ENCODE results near the gene CLN3.
"Not testable (repeated sequence)": the region's sequence is repeated elsewhere in the genome, so short reads cannot be mapped to it uniquely, and the experiment has no call there.

CLN3 gene

DNA sequence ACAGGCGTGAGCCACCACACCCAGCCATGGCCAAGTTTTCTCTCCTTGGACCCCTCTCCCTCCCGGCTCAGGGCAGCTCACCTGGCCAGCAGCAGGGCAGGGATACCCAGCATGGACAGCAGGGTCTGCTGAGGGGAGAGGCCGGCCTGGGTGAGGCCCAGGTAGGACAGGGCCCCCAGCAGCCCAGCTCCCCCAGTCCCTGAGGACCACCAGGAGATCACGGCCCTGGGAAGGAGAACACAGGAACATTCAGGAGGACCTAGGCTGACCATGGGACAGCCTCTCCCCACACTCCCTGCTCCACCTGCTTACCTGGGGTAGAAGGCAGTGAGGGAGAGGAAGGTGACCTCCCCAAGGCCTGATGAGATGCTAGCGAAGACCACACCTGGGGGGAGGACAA lies 5.6 kb downstream of the CLN3 start:
- no peak overlapping the region for H3K4me3 ChIP-seq (ENCODE audit: low read depth, low read length)
- H3K36me3 ChIP-seq (ENCODE audit: insufficient read depth, low read length): no peaks in the 10 kb centered on the region
- H2AFZ ChIP-seq (ENCODE audit: low read length, unreplicated experiment): no peak overlapping the region
- no peak overlapping the region for H3K27ac ChIP-seq (ENCODE audit: low read depth, low read length)
- H3K4me1 ChIP-seq (ENCODE audit: control insufficient read depth, insufficient read depth, low read length, unreplicated experiment): no peaks in the 10 kb centered on the region
- no peaks in the 10 kb centered on the region for H3K79me2 ChIP-seq (ENCODE audit: control insufficient read depth, insufficient read depth, low read length, unreplicated experiment)
- no peaks in the 10 kb centered on the region for H3K27me3 ChIP-seq (ENCODE audit: insufficient read depth, low read length)

DNA sequence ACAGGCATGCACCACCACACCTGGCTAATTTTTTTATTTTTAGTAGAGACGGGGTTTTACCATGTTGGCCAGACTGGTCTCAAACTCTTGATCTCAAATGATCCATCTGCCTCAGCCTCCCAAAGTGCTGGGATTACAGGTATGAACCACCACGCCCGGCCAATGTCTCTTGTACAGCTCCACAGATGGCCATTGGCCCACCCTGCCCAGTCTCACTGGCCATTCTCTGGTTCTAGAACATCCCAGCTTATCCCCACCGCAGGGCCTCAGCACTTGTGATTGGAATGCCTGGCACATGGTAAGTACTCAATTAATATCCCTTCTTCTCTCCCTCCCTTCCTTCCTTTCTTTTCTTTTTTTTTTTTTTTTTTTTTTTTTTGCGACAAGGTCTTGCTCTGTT lies 8.5 kb downstream of the CLN3 start:
- not testable (repeated sequence) for H3K4me1 ChIP-seq (ENCODE audit: control insufficient read depth, insufficient read depth, low read length, unreplicated experiment); H2AFZ ChIP-seq (ENCODE audit: low read length, unreplicated experiment); H3K79me2 ChIP-seq (ENCODE audit: control insufficient read depth, insufficient read depth, low read length, unreplicated experiment); H3K27ac ChIP-seq (ENCODE audit: low read depth, low read length); H3K27me3 ChIP-seq (ENCODE audit: insufficient read depth, low read length); H3K4me3 ChIP-seq (ENCODE audit: low read depth, low read length); H3K36me3 ChIP-seq (ENCODE audit: insufficient read depth, low read length)

DNA sequence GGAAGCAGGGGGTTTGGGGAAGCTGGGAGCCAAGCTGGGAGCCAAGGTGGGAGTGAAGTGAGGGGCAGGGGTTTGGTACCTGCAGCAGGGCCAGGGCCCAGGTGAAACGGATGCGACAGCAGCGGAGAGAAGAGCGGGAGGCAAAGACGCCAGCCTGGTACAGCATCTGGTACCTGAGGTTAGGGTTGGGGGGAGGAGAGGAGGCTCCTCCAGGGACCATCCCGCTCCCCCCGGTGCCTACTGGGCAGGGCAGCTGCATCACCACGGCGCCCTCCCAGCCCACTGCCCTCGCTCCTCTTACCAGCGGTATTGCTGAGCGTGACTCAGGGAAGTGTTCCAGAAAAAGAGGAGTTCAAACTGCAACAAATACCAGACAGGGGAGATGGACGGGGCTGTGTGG lies 9.8 kb downstream of the CLN3 start:
- no peak overlapping the region for H2AFZ ChIP-seq (ENCODE audit: low read length, unreplicated experiment)
- H3K36me3 ChIP-seq (ENCODE audit: insufficient read depth, low read length): no peaks in the 10 kb centered on the region
- H3K4me1 ChIP-seq (ENCODE audit: control insufficient read depth, insufficient read depth, low read length, unreplicated experiment): no peaks in the 10 kb centered on the region
- no peaks in the 10 kb centered on the region for H3K79me2 ChIP-seq (ENCODE audit: control insufficient read depth, insufficient read depth, low read length, unreplicated experiment)
- no peak overlapping the region for H3K4me3 ChIP-seq (ENCODE audit: low read depth, low read length)
- H3K27me3 ChIP-seq (ENCODE audit: insufficient read depth, low read length): no peaks in the 10 kb centered on the region
- H3K27ac ChIP-seq (ENCODE audit: low read depth, low read length): no peak overlapping the region

DNA sequence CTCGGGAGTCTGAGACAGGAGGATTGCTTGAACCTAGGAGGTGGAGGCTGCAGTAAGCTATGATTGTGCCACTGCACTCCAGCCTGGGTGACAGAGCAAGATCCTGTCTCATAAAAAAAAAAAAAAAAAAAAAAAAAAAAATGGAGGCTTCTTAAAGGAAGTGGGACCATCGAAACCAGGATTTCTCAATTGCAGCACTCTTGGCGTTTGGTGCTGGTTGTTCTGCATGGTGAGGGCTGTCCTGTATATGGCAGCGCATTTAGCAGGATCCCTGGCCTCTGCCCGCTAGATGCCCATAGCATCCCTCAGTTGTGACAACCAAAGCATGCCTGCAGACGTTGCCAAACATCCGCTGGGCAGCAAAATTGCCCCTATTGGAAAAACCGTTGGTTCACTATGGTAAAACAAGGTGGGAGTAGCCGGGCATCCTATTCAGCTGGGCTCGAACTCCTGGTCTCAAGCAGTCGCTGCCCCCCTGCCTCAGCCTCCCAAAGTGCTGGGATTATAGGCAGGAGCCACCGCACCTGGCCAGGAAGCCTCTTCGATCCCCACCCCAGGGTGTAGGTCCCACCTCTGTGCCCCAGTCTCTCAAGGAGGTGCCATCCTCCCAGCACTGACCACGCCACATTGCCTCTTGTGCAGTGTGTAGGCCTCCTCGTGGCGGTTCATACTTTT lies 13.2 kb downstream of the CLN3 start:
- Histone ChIP-seq H3K27ac (ENCODE audit: low read depth, low read length) (no peak overlapping the region), H3K4me1 (ENCODE audit: control insufficient read depth, insufficient read depth, low read length, unreplicated experiment) (no peaks in the 10 kb centered on the region), H3K36me3 (ENCODE audit: insufficient read depth, low read length) (0 out of 2 replicates have a peak, but pooled peaks cover 2% of the 10 kb centered on the region), H3K4me3 (ENCODE audit: low read depth, low read length) (no peak overlapping the region), H2AFZ (ENCODE audit: low read length, unreplicated experiment) (no peak overlapping the region), H3K27me3 (ENCODE audit: insufficient read depth, low read length) (no peaks in the 10 kb centered on the region), H3K79me2 (ENCODE audit: control insufficient read depth, insufficient read depth, low read length, unreplicated experiment) (no peaks in the 10 kb centered on the region)

DNA sequence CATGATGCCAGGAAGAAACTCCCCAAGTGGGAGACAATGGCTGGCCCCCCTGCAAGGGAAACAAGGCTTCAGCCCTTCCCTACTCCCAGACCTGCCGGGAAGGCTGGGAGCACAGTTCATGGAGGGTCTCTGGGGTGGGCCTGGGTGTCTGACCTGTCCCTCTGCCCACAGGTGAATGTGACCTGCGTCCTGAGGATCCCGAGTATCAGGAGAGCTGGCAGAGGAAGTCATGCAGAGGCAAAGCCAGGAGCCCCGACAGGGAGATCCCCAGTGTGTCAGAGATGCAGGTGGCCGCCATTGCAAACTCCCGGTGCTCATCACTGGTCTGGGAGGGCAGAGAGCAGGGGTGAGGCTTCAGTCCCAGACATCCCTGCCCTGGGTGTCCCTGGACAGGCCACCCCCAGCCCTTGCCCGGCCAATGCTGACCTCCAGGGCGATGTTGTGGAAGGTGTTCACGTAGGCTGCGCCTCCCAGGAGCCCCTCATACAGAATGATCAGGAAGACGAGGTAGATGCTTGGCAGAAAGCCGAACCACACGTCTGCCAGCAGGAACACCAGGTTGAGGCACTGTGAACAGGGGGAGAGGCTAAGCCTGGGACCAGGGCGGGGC lies 14.5 kb downstream of the CLN3 start:
- Histone ChIP-seq H3K4me3 (ENCODE audit: low read depth, low read length) (no peak overlapping the region), H2AFZ (ENCODE audit: low read length, unreplicated experiment) (no peak overlapping the region), H3K27me3 (ENCODE audit: insufficient read depth, low read length) (no peaks in the 10 kb centered on the region)

DNA sequence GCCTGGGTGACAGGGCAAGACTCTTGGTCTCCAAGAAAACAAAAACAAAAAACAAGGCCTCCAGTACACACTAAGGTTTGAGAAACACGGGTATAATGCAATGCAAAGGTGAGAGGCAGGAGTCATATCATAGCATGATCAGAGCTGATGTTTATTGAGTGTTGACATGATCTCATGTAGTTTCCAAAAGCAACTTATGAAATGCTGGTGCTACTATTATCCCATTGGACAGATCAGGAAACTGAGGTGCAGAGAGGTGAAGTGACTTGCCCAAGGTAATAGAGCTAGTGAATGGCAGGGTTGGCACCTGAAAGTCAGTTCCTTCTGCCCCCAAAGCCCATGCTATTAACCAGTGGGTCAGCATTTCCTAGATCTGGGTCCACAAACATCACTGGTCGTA lies 16.7 kb downstream of the CLN3 start:
- no peaks in the 10 kb centered on the region for H3K27me3 ChIP-seq (ENCODE audit: insufficient read depth, low read length)
- no peaks in the 10 kb centered on the region for H3K4me1 ChIP-seq (ENCODE audit: control insufficient read depth, insufficient read depth, low read length, unreplicated experiment)
- H3K4me3 ChIP-seq (ENCODE audit: low read depth, low read length): no peak overlapping the region
- H3K36me3 ChIP-seq (ENCODE audit: insufficient read depth, low read length): 0 out of 2 replicates have a peak, but pooled peaks cover 2% of the 10 kb centered on the region
- no peak overlapping the region for H2AFZ ChIP-seq (ENCODE audit: low read length, unreplicated experiment)
- H3K79me2 ChIP-seq (ENCODE audit: control insufficient read depth, insufficient read depth, low read length, unreplicated experiment): no peaks in the 10 kb centered on the region
- H3K27ac ChIP-seq (ENCODE audit: low read depth, low read length): no peak overlapping the region

More for the DNA sequence above, 14.5 kb downstream of the CLN3 start:
- Histone ChIP-seq H3K4me1 (ENCODE audit: control insufficient read depth, insufficient read depth, low read length, unreplicated experiment) (no peaks in the 10 kb centered on the region), H3K79me2 (ENCODE audit: control insufficient read depth, insufficient read depth, low read length, unreplicated experiment) (no peaks in the 10 kb centered on the region), H3K27ac (ENCODE audit: low read depth, low read length) (no peak overlapping the region), H3K36me3 (ENCODE audit: insufficient read depth, low read length) (0 out of 2 replicates have a peak, but pooled peaks cover 2% of the 10 kb centered on the region)

DNA sequence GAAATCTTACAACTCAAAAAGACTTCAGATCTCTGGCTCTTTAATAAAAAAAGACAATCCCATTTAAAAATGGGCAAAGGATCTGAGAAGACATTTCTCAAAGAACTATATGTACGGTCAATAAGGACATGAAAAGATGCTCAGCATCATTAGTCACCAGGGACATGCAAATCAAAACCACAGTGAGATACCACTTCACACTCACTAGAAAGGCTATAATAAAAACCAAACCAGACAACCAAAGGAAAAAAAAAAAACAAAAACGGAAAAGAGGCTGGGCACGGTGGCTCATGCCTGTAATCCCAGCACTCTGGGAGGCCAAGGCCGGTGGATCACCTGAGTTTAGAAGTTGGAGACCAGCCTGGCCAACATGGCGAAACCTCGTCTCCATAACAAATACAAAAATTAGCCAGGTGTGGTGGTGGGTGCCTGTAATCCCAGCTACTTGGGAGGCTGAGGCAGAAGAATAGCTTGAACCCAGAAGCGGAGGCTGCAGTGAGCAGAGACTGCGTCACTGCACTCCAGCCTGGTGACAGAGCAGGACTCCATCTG lies 18.1 kb downstream of the CLN3 start:
- no peak overlapping the region for H3K27ac ChIP-seq (ENCODE audit: low read depth, low read length)
- H3K27me3 ChIP-seq (ENCODE audit: insufficient read depth, low read length): no peaks in the 10 kb centered on the region
- no peak overlapping the region for H2AFZ ChIP-seq (ENCODE audit: low read length, unreplicated experiment)
- H3K4me1 ChIP-seq (ENCODE audit: control insufficient read depth, insufficient read depth, low read length, unreplicated experiment): no peaks in the 10 kb centered on the region
- no peaks in the 10 kb centered on the region for H3K79me2 ChIP-seq (ENCODE audit: control insufficient read depth, insufficient read depth, low read length, unreplicated experiment)
- H3K36me3 ChIP-seq (ENCODE audit: insufficient read depth, low read length): 0 out of 2 replicates have a peak, but pooled peaks cover 2% of the 10 kb centered on the region
- no peak overlapping the region for H3K4me3 ChIP-seq (ENCODE audit: low read depth, low read length)

DNA sequence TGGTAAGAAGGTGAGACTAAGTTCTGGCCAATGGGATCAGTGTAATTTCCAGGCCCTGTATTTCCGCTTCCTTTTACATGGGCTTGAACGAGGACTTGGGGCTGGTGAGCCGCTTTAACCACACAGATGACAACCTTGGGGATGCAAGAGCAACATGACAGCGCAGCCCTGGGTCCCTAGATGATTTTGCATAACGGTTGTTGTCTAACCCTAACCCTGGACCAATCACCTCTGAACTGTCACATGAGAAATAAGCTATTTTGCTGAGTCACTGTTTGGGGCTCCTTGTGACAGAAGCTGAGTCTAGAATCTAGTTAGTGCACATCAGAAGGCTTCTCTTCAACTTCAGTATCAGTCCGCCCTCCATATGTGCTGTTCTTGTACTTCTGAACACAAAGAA lies 44.8 kb downstream of the CLN3 start:
- H3K27ac ChIP-seq (ENCODE audit: low read depth, low read length); H3K27me3 ChIP-seq (ENCODE audit: insufficient read depth, low read length); H3K4me3 ChIP-seq (ENCODE audit: low read depth, low read length); H3K36me3 ChIP-seq (ENCODE audit: insufficient read depth, low read length); H3K4me1 ChIP-seq (ENCODE audit: control insufficient read depth, insufficient read depth, low read length, unreplicated experiment); H2AFZ ChIP-seq (ENCODE audit: low read length, unreplicated experiment); H3K79me2 ChIP-seq (ENCODE audit: control insufficient read depth, insufficient read depth, low read length, unreplicated experiment): not testable (repeated sequence)

DNA sequence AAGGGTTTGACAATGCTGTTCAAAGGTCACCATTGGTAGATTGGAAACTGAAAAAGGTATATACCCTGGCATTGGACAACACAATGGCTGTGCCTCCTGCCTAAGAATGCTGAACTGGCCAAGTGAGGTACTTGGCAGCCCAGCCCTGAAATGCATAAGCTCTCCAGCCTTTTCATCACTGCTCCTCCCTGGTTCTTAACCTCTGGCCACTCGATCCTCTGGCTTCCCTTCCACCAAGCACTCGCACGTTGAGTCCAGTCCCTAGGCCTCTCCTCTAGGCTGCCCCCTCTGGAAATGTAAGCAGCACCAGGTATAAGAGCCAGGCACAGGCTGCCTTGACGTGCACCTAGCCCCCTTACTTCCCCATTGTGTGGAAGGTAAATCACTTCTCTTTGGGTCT lies 45.5 kb downstream of the CLN3 start:
- H3K36me3 ChIP-seq (ENCODE audit: insufficient read depth, low read length); H3K4me3 ChIP-seq (ENCODE audit: low read depth, low read length); H3K27me3 ChIP-seq (ENCODE audit: insufficient read depth, low read length); H3K79me2 ChIP-seq (ENCODE audit: control insufficient read depth, insufficient read depth, low read length, unreplicated experiment); H3K4me1 ChIP-seq (ENCODE audit: control insufficient read depth, insufficient read depth, low read length, unreplicated experiment); H3K27ac ChIP-seq (ENCODE audit: low read depth, low read length); H2AFZ ChIP-seq (ENCODE audit: low read length, unreplicated experiment): not testable (repeated sequence)

DNA sequence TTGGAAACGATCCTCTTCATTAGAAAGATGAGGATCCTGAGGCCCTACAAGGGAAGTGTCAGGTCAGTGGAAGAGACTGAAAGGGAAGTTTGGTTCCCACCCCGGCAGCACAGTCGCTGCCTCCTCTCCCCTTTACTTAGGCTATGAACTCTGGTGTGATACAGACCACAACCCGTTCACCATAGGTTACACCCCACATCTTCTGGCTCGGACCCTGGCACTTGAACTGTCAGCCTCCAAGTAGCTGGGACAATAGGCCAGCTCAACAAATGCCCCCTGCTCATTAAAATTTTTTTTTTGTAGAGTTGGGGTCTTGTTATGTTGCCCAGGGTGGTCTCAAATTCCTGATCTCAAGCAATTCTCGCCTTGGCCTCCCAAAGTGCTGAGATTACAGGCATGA lies 47.9 kb downstream of the CLN3 start:
- not testable (repeated sequence) for H3K4me1 ChIP-seq (ENCODE audit: control insufficient read depth, insufficient read depth, low read length, unreplicated experiment); H3K27ac ChIP-seq (ENCODE audit: low read depth, low read length); H3K4me3 ChIP-seq (ENCODE audit: low read depth, low read length); H3K27me3 ChIP-seq (ENCODE audit: insufficient read depth, low read length); H3K79me2 ChIP-seq (ENCODE audit: control insufficient read depth, insufficient read depth, low read length, unreplicated experiment); H3K36me3 ChIP-seq (ENCODE audit: insufficient read depth, low read length); H2AFZ ChIP-seq (ENCODE audit: low read length, unreplicated experiment)

DNA sequence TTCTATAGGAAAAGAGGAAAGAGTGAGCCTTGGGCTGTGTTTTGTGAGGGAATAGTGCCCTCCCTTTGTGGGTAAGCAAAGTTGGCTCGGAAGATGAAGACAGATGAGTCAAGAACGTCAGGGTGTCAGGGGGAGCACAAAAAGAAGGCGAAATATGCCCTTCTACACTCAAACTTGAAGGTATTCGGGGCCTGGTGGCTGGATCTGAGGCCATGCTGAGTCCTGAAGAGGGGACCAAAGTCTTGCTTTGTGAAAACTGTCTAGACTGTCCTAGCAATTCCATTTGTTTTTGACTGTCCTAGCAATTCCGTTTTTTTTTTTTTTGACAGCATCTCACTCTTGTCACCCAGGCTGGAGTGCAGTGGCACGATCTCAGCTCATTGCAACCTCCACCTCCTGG lies 53.0 kb downstream of the CLN3 start:
- not testable (repeated sequence) for H3K79me2 ChIP-seq (ENCODE audit: control insufficient read depth, insufficient read depth, low read length, unreplicated experiment); H3K36me3 ChIP-seq (ENCODE audit: insufficient read depth, low read length); H3K4me1 ChIP-seq (ENCODE audit: control insufficient read depth, insufficient read depth, low read length, unreplicated experiment); H3K27me3 ChIP-seq (ENCODE audit: insufficient read depth, low read length); H2AFZ ChIP-seq (ENCODE audit: low read length, unreplicated experiment); H3K27ac ChIP-seq (ENCODE audit: low read depth, low read length); H3K4me3 ChIP-seq (ENCODE audit: low read depth, low read length)

Measured in ACC112 (cell line).